HEK293T (cell line): ENCODE measurements around the gene FAM20C.
"Not testable (repeated sequence)": the region's sequence is repeated elsewhere in the genome, so short reads cannot be mapped to it uniquely, and the experiment has no call there.

Source experiments
- CTBP1 ChIP-seq: fragments of 450-650 bp; IDR thresholded peaks from 2 replicates; pipeline ENCODE4 v1.6.1; 2016; ENCODE audit warnings: borderline replicate concordance
- LEF1 ChIP-seq: fragments of 450-650 bp; IDR thresholded peaks from 2 replicates; pipeline ENCODE4 v1.6.1; 2017; ENCODE audit warnings: mild to moderate bottlenecking, borderline replicate concordance
- SP1 ChIP-seq: fragments of 450-650 bp; IDR thresholded peaks from 2 replicates; pipeline ENCODE4 v1.6.1; 2017

DNA sequence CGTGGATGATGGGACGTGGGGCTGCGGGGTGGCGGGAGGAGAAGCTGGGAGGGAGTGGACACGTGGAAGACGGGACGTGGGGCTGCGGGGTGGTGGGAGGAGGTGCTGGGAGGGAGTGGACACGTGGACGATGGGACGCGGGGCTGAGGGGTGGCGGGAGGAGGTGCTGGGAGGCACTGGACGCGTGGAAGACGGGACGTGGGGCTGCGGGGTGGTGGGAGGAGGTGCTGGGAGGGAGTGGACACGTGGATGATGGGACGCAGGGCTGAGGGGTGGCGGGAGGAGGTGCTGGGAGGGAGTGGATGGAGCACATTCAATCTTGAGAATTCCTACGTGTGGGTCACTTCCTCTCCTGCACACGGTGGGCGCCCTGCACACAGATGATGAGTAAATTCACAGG, 104.8 kb downstream of the FAM20C start:
- TF ChIP-seq SP1, LEF1, CTBP1: not testable (repeated sequence)
